Left renal cortex interstitium (tissue), 4 donors: ENCODE measurements around the gene SNRPA1. TPM values are rescaled to one million over a fixed set of nuclear protein-coding genes. Genes with fewer than 3 reads are reported as not detected.

Experiments used
- DNase-seq, 4 donors: peaks; one replicate each; pipeline ENCODE4 v3.0.0-alpha.2; 2013; ENCODE audit warnings: low read depth in 4 of 4, low spot score in 2 of 4, missing footprints in 1 of 4
- polyA plus RNA-seq, 4 donors: library from polyadenylated mRNA; unstranded; fragments of 120-200 nt; gene quantifications; one replicate each; pipeline ENCODE4 v1.2.1, GENCODE V29; 2013; ENCODE audit not compliant: insufficient read length in 4 of 4

SNRPA1 gene
- polyA plus RNA-seq, 4 donors, result 58.1 to 76.7 (median 63.3) TPM

DNA sequence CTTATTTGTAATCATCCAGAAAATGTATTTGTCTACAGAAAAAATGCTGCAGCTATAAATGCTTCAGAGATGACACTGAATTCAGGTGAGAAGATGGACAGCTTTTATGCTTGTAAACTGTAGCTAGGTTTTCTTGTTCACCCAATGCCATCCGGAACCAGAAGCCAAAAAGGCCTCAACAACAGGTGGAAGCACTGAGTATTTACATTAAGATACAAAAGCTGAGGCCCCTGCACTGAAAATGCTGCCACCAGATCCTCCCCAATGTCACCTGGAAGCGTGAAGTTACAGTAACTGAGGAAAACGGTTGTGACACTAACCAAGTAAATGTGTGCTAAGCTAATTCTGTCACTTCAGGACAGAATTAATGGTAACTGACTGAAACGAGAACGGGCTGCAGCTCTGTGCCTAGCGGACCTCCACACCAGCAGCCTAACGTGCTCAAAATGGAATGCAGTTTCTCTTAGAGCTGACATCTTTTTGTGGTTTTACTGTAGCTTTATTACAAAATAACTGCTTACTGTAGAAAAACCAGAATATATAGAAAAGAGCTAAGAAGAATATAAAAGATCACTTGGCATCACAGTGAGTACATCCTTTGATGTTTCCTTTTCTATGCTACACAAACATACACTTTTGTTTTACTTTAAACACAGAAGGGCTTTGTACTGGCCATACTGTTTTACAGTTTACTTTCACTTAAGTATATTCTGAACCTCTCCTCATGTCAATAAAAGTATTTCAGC lies 50.8 kb downstream of the SNRPA1 start:
- DNase-seq, result no peak

DNA sequence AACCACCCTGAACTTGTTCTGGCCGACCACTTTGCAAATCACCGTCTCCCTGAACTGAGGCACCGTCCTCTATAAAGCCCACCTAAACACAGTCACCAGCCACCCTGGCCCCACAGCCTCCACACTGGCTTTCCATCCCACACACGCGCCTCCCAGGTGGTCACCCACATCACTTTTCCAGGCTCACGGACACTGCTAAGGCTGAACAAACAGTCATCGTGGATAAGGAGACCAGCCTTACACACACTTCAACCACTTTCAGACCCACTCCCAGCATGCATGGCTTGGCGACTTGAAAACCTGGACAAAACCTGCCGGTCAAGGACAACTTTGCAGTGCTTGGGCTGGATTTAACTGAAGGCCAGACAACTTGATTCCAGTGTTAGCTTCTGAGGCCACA lies 51.6 kb downstream of the SNRPA1 start:
- DNase-seq, result no peak

GRCh38 chr15:101242999-101243336 lies 52.1 kb downstream of the SNRPA1 start:
- no peak for DNase-seq

DNA sequence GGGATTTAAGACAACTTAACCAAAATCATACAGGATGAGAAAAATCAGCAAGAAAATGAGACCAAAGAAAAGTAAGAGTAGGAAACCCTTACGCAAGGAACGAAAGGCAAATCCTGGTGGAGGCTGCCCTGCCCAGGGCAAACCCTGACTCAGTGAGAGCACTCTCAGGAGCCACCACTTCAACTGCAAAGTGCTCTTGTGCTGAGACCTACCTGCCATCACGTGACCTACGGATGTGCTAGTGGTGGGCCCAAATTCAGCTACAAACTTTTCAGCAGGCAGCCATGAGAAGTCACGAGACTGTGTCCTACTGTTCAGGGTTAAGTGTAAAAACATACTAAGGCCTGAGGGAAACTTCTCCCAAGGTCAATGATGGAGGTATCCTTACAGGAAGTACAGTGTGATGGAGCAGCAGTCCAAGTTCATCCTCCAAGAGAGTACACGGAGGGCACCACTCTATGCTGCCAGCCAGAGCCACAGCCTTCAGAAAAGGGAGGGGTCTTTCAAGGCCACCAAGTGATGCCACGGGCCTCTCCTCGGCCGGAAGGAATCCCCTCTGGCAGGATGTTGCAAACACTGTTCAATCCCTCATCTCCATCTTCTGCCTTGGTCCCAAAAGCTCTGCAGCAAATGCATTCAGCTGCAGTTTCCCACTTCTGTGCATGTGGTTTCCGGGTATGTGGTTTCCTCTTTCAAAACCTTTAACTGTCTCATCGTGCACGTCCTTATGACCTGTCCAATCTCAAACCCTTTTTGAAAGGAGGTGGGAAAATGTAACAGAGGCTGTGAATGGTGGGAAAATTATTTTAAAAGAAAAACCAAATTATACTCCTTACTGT lies 52.7 kb downstream of the SNRPA1 start:
- no peak for DNase-seq

DNA sequence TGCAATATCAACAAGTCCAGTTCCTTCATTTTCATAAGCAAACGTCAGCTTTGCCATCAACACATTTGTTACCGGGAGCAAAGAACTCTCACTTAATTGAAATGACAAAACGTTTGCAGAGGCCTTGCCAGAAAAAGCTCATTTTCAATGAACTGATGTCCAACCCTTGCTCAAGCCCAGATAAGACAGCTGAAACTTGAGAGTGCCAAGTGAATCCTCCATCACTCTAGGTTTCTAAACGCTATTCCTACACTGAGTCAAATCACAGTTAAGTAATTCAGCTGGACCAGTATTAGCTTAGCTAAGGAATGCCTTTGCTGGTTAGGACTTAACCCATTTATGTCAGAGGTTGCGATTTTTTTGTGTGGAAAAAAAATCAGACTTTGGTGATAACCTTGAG lies 54.7 kb downstream of the SNRPA1 start:
- DNase-seq, result no peak

GRCh38 chr15:101239724-101240136 lies 55.3 kb downstream of the SNRPA1 start:
- no peak for DNase-seq

GRCh38 chr15:101237251-101237650 lies 57.8 kb downstream of the SNRPA1 start:
- DNase-seq, result no peak

GRCh38 chr15:101233651-101234280 lies 61.3 kb downstream of the SNRPA1 start:
- no peak for DNase-seq

DNA sequence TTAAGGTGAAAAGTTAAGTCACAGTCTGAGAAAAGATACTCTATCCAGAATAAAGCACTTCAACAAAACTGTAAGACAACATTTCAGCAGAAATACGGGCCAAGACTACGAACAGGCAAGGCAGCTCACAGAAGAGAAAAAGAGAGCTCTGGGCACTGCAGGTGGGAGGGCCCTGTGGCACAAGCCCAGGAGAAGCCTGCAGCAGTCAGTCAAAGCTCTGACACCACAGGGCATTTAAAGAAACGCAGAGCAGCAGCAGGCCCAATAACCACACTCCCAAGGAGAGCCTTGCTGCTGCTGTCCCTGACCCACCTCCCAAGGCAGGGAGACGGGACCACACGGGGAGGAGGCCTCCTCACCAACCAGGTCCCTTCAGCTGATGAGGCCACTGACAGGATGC lies 62.4 kb downstream of the SNRPA1 start:
- DNase-seq, result no peak

Other genes with a start within 250 kb of the SNRPA1 start
- gene CHSY1, start 43.2 kb downstream of the SNRPA1 start, polyA plus RNA-seq, result 10 to 100 TPM; 40.0 to 55.7 (median 44.5) TPM
- gene SELENOS, start 17.8 kb downstream of the SNRPA1 start, polyA plus RNA-seq, result 10 to 100 TPM; 56.3 to 68.6 (median 65.8) TPM
- gene PCSK6, start 194.5 kb upstream of the SNRPA1 start, polyA plus RNA-seq, result 1 to 10 TPM; 7.2 to 8.2 (median 8.1) TPM